ENCODE measurements around the gene ZBTB46.

The ZBTB46 gene

GRCh38 chr20:63743210-63743970 lies 87.7 kb downstream of the ZBTB46 start:
- no peak for DNase-seq (ENCODE audit: low spot score)
- no peak for TF ChIP-seq CTCF (IDR thresholded peaks at IDR 0.05; ENCODE audit: extremely low read depth, missing control alignments)

- DNase-seq (ENCODE audit: low spot score): peak; percentile 29
- TF ChIP-seq CTCF (IDR thresholded peaks at IDR 0.05; ENCODE audit: extremely low read depth, missing control alignments): no peak
These were observed 88.6 kb downstream of the ZBTB46 start for GRCh38 chr20:63742381-63743024.

- DNase-seq (ENCODE audit: low spot score): peak; percentile 38
These were observed 89.2 kb downstream of the ZBTB46 start for GRCh38 chr20:63741676-63742380.

GRCh38 chr20:63741354-63741675 lies 89.7 kb downstream of the ZBTB46 start:
- TF ChIP-seq CTCF (IDR thresholded peaks at IDR 0.05; ENCODE audit: extremely low read depth, missing control alignments): no peak
- DNase-seq (ENCODE audit: low spot score): no peak

More at GRCh38 chr20:63741676-63742380, 89.2 kb downstream of the ZBTB46 start:
- no peak for TF ChIP-seq CTCF (IDR thresholded peaks at IDR 0.05; ENCODE audit: extremely low read depth, missing control alignments)

- DNase-seq (ENCODE audit: low spot score): peak; percentile 86
- no peak for TF ChIP-seq CTCF (IDR thresholded peaks at IDR 0.05; ENCODE audit: extremely low read depth, missing control alignments)
These were observed 90.3 kb downstream of the ZBTB46 start for GRCh38 chr20:63740627-63741353.

GRCh38 chr20:63740070-63740626 lies 90.9 kb downstream of the ZBTB46 start:
- no peak for TF ChIP-seq CTCF (IDR thresholded peaks at IDR 0.05; ENCODE audit: extremely low read depth, missing control alignments)
- peak; percentile 85 for DNase-seq (ENCODE audit: low spot score)
